Right renal pelvis (tissue), 4 donors: Measurements from ENCODE around the gene GLS. TPM values are rescaled to one million over a fixed set of nuclear protein-coding genes. Genes with fewer than 3 reads are reported as not detected.
"Not testable (repeated sequence)": the region's sequence is repeated elsewhere in the genome, so short reads cannot be mapped to it uniquely, and the experiment has no call there.

ENCODE experiments used
- DNase-seq, 4 donors: peaks; one replicate each; pipeline ENCODE4 v3.0.0-alpha.2; 2013; ENCODE audit warnings: low read depth in 4 of 4, low spot score in 3 of 4, missing footprints in 1 of 4
- polyA plus RNA-seq, 4 donors: library from polyadenylated mRNA; unstranded; fragments of 120-200 nt; gene quantifications; one replicate each; pipeline ENCODE4 v1.2.1, GENCODE V29; 2013; ENCODE audit not compliant: insufficient read length in 4 of 4

The GLS gene
- polyA plus RNA-seq, 4 donors: 240 to 315 (median 282) TPM

DNA sequence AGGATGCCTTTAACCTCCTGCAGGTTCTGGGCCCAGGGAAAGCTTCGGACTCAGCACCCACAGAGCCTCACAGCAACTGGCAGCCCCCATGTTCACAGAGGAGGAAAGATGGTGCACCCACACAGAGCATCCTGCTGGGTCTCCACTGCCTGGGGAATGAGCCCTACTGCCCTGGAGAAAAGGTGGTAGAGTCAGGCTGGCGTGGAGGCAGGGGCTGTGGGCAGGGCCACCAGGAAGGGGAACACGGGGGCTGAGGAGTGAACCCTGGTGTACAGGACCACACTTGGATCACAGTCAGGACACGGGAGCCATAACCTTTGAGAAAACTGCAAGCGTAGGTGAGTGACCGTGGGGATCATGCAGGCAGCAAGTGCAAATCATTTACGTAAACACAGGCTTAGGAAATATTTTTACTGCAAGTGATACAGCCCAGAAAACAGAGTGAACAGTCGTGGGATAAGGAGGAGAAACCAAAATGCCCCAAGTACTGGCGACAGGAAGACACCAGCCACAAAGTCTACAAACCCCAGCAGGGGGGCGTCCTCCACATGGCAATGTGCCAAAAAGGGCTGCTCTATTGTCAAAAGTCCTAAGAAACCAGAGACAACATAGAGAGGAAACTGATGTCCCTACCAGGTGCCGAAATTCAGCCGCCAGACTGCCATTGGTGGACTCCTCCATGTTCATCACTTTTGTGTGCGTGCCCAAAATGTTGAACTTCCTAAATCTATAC is 105.8 kb downstream of the GLS start:
- DNase-seq: no peak

DNA sequence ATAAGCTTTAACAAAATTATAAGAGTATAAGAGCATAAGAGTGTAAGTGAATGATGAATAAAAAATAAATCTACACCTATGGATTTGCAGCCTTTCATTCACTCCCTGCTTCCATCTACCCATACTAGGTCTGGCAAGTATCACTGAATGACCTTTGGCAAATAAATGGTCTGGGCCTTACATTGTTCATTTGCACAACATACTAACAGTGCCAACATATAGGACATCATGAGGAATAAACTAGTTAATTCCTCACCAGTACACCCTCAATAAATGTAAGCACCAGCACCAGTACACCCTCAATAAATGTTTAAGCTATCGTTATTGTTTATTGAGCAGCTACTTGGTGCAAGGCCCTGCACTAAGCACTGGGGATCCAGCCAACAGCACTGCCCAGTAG is 106.5 kb downstream of the GLS start:
- DNase-seq: no peak

DNA sequence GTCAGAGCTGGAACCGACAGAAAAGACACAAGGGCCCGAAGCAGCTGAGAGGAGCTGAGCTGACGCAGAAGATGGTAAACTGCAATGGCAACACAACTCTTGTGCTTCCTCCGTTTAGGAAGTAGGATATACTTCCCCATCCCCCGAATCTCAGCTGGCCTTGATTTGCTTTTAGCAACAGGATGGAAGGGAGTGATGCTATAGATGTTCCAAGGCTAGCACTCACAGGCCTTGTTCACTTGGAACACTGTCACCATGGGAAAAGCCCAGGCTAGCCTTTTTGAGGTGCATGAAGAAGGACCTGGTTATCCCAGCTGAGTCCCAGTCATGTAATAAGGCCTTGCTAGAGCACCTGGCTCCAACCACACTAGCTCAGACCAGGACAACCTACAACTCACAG is 107.3 kb downstream of the GLS start:
- DNase-seq: no peak

DNA sequence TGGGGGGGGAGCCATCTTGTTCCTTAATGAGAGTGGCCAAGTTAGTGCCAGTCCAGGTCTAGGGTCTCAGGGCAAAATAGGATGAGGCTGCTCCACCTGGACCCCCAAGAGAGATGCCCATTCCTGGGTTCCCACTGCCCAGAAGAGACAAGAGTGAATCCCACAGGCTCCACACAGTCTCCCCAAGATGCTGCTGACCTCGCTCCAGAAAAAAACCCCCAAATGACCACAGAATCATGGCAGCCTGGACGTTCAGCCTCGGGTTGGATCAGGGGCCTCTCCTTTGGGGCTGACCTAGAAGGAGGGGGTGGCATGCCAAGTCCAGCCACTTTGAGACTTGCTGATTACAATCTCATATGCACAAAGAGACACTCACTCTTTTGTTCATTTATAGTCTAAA is 108.3 kb downstream of the GLS start:
- no peak for DNase-seq

DNA sequence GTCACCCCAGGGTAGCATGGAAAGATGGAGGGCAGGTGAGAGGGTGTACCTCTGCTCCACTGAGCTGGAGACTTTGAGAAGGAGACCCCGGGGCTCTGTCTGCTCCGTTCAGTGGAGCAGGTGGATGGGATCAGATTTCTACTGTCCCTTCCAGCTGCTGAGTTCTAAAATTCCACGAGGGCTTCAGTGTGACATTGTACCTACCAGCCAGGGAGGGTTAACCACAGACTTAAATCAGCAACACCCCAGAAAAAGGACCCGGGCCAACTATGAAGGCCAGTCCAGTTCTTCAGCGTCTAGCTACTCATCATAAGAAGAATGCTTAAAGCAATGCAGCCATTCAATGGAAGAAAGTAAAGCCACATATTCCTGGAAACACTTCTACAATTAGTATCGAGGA is 109.5 kb downstream of the GLS start:
- no peak for DNase-seq

DNA sequence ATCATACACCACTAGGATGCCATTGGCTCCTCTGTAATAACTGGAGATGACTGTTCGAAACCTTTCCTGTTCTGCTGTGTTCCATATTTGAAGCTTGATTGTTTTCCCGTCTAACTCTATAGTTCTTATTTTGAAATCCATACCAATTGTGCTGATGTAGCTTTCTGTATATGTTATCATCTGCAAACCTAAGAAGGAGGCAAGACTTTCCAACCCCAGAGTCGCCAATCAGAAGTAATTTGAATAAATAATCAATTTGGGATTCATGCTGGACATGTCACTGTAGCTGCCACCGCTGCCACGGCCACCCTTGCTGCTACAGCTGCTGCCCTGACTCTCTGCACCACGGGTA is 112.6 kb downstream of the GLS start:
- no peak for DNase-seq

DNA sequence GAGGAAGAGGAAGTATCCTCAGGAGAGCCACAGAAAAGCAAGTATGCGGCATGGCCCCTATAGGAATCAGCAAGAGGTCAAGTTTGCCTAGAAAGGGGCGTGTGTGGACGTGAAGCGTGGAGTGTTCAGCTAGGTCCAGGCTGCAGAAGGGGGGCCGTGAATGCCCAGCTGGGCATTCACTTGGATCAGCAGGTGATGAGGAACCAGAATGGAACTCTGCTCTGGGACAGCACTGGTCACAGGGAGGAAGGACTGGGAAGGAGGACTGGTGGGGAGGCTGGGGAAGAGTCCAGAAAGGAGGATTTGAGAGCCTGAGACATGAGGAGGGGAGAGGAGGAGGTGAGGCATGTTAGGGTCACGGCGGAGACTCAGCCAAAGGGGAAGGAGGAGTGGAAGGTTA is 113.5 kb downstream of the GLS start:
- no peak for DNase-seq

DNA sequence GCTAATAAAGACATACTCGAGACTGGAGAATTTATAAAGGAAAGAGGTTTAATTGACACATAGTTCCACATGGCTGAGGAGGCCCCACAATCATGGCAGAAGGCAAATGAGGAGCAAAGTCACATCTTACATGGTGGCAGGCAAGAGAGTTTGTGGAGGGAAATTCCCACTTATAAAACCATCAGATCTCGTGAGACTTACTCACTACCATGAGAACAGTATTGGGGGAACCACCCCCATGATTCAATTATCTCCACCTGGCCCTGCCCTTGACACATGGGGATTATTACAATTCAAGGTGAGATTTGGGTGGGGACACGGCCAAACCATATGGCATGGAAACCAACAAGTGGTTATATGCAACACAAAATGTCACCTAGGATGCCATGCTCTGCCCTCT is 114.7 kb downstream of the GLS start:
- not testable (repeated sequence) for DNase-seq

DNA sequence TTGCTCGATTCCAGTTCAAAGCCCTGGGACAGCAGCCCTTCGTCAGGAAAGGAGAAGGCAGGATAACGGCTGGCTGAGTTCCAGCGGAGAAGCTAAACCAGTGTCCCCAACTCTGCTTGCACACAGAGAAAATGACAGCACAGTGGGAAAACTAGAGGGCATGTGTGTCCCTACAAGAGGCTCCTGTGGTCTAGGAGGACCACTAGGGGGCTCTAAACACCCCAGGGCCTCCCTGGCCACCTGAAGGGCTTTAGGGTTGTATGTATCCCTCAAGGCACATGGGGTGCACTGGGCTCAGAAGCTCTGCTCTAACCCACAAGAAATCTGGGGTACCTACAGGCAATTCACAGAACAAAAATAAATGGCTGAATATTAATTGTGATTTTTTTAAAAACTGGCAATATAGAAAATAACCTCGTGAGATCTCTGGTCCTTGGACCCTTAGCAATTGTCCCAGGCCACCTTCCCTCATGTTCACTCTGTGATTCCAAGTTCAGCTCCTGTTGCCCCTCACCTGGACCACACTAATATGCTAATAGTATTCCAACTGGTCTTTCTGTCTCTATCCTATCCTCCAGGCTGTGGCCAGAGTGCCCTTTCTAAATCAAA is 115.8 kb downstream of the GLS start:
- DNase-seq: no peak

DNA sequence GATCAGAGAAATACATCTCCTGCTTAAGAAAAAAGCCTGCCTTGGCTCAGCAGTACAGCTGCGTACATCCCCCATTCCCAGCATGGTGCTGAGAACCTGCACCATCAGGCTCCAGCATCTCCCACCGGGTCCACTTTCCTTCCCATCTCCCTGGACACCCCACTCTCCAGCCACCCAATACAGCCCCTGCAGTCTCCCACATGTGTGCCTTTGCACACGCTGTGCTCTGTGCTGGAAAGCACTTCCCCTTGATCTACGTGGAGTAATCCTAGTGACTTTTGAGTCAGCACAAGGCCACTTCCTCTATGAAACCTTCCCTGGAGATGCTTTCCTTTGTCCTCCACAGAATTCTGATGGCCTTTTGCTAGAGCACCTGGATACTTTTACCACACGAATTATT is 116.3 kb downstream of the GLS start:
- DNase-seq: no peak

DNA sequence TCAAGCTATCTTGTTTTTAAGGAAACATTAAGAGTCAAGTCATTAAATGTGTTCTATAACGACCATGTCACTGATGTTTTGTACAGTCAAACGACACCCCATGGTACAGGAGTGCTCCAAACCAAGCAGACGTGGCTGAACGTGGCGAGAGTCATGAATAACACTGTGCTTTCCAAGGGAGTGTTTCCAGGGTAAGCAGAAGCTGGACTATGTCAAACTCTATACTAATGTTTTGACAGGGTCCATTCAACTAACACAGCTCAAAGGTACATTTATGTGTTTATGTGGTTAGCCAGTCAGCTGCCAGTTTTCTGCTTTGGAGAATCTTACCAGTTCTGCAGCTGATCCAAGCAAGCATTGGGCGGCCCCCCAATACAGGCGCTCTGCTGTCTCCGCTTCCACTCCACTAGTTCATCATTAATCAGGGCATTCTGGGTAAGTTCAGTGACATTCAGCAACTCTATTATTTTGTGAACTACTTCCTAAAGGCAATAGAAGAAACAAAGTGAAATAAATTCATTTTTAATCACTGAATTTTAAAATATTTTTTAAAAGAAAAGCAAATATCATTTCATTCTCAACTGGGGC is 117.0 kb downstream of the GLS start:
- no peak for DNase-seq

DNA sequence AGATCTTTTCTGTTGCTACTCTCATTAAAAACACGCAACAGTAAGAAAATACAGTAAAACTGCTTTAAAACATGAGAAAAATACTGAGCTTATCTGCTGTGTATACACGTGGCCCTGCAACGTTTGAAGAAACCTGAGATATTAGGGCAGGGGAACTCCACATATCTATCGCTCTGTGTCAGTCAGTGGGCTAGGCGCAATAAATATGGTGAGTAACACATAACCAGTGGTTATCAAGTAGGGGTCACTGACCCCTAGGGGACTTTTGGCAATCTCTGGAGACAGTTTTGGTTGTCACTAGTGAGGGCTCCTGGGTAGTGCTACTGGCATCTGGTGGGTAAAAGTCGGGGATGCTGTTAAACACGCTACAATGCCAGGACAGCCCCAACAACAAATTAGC is 118.4 kb downstream of the GLS start:
- DNase-seq: no peak

DNA sequence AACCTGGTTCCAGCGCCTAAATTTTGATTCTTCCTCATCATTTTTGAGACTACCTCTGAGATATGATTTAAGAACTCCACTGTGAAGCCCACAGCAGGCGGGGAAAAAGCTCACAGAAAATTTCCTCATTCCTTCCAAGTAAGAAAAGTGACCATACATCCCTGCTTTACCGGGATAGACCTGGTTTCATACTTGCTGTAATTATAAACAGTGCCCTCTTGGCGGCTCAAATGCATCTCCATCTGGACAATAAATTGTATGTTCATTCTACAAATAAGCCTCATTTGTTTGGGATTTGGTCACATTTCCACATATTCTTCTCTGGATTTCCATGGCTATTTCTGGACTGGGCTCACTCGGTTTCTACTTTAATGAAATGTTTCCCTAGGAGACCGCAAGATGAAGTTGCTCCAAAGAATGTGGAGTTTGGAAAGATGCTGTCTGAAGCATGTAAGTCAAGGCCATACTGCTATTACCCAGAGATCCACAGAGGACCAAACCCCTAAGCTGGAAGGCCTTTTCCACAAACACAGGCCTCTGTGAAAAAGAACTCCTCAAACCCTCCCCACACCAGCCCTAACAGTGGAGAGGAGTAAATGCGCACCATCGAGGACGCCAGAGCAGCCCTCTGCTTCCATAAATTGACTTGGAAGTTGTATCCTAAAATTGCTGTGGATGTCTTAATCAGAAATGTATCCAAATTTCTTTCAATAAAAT is 119.5 kb downstream of the GLS start:
- no peak for DNase-seq

DNA sequence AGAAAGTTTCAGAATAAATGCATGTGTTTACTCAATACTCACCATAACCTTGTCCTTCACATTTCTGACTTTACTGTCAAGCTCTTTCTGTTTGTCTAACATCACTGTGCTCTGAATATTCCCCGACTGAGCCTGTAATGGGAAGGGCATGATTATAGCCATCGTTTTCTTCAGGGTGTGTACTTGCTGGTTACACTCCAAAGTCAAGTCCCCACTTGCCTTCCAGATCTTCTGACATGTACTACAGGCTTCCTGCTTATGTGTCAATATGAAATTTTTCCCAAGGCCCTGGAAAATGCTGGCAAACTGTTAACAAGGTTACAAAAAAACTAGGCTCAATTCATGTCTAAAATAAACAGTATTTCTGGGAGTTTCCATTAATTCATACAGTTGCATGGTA is 120.4 kb downstream of the GLS start:
- DNase-seq: no peak

DNA sequence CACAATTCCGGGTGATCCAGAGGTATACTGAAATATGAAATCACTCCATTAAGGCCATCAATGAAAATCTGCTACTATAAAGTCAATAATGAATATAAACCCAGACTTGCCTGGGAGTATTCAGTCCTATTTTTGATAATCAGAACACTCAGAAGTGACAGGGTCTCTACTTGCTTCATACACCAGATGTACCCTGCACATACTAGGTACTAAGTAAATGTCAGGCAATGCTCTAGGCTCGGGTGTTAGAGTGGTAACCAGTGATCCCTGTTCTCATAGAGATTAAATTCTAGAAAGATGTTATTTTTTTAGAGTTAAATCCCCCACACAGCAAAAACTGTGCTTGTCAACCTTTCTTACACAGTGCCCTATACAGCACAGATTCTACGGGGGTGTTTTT is 121.0 kb downstream of the GLS start:
- no peak for DNase-seq

DNA sequence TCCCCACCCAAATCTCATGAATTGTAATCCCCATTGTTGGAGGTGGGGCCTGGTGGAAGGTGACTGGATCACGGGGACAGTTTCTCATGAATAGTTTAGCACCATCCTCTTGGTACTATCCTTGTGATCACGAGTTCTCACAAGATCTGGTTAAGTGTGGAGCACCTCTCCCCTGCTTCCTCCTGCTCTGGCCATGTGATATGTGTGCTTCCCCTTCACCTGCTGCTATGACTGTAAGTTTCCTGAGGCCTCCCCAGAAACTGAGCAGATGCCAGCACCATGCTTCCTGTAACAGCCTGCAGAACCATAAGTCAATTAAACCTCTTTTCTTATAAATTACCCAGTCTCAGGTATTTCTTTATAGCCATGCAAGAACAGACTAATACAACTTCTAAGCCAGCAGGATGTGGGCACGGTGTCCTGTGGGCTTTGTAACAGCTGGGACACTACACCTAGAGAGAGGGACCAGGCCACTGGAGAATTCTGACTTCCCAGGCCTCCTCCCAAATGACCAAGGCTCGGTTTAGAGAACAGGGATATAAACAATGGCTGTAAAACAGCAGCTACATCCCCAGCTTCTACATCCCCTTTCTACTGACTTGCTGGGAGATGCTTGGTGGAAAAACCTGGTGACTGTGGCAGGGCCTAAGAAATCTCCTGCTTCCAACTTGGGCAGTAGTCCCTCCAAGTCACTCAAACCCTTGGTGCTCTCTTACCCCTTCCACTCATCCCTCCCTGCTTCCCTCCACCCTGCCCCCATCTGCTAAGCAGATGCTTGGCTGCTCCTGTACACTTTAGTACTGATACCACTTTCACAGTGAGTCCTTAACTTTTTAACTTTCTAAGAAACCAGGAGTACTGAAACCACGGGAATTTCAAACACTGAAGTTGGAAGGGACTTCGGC is 123.0 kb downstream of the GLS start:
- DNase-seq: no peak

DNA sequence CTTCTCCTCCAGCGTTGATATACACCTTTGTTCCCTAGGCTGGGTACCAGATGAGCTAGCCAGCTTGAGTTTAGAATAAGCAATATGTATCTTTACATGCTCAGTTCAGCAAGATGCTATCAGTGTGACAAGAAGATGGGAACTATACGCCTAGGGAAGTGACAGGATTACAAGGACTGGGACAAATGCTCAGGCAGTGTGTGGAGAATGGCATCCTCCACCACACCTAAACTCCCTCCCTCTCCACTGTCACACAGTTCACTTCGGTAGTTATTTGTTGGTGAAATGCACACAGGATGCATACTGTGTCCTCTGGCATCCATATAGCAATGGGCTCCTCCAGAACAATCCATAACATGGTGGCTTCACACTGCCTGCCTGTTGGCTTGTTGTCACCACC is 125.7 kb downstream of the GLS start:
- no peak for DNase-seq

DNA sequence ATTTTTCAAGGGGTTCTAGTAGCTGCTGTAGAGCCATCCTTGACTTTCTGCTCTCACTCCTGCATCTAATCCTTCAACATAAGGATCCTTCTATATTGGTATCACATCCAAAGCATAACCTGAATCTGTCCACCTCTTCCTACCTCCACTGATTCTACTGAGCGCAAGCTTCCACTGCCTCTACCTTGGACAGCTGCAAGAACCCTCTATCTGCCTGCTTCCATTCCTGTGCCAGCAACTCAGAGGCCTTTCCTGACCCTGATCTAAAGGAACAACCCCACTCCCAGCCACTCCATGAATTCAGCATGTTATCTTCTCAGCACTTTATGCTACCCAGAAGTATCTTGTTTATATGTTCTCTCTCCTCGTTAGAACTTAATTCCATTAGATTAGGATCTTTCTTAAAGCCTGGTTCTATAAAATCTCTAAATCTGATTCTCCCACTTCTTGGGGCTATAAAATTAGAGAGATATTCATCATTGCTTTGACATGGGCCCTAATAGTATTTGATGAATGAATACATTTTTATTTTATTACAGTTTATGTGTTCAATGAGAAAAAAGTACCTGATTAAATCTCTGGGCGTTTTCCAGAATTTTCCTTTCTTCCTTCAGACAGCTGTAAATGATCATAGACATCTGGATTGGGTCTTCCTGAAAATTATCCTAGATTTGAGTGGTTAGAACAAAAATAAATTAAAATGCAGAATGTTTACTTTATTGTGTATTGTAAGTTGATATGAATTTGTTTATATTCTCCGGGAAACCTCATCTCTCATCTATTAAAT is 126.6 kb downstream of the GLS start:
- no peak for DNase-seq

DNA sequence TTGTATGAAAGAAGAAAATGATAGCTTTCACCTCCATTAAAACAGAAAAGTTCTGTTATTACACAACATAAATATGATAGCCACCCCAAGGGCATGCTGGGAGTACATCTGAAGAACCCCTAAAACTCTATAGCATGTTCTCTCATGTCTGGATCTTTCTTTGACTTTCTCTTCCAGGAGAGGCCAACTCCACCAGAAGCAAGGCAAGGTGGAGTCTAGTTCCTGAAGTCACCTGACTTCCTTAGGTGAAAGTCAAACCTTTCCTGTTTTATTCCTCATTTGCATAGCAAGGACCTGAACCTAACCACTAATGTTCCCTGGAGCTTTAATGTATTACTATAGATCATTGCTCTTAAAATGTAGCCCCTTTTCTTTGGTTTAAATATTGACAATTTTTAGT is 127.7 kb downstream of the GLS start:
- no peak for DNase-seq
